ENCODE data around the gene TOP2A.
A peak's percentile ranks its signal among the peaks of the same experiment; 100 is the strongest.

The TOP2A gene

GRCh38 chr17:40427002-40427491, 9.4 kb upstream of the TOP2A start:
- H3K4me3 ChIP-seq (replicated peaks; ENCODE audit: low read depth, low read length), result no peak overlapping the region
- no peak for TF ChIP-seq CTCF (IDR thresholded peaks at IDR 0.05; ENCODE audit: low read length, missing control alignments)
- no peak for DNase-seq (ENCODE audit: low read depth)

GRCh38 chr17:40425741-40426140, 8.0 kb upstream of the TOP2A start:
- no peak overlapping the region for H3K4me3 ChIP-seq (replicated peaks; ENCODE audit: low read depth, low read length)
- TF ChIP-seq CTCF (IDR thresholded peaks at IDR 0.05; ENCODE audit: low read length, missing control alignments), result no peak
- no peak for DNase-seq (ENCODE audit: low read depth)

- peak; percentile 9 for TF ChIP-seq CTCF (IDR thresholded peaks at IDR 0.05; ENCODE audit: low read length, missing control alignments)
- H3K4me3 ChIP-seq (replicated peaks; ENCODE audit: low read depth, low read length), result no peak overlapping the region
- no peak for DNase-seq (ENCODE audit: low read depth)
These were observed 5.4 kb upstream of the TOP2A start for GRCh38 chr17:40422990-40423633.

GRCh38 chr17:40419559-40420331, 2.0 kb upstream of the TOP2A start:
- no peak for TF ChIP-seq CTCF (IDR thresholded peaks at IDR 0.05; ENCODE audit: low read length, missing control alignments)
- DNase-seq (ENCODE audit: low read depth), result no peak
- H3K4me3 ChIP-seq (replicated peaks; ENCODE audit: low read depth, low read length), result no peak overlapping the region

- H3K4me3 ChIP-seq (replicated peaks; ENCODE audit: low read depth, low read length), result peak overlapping the region; percentile 88
- DNase-seq (ENCODE audit: low read depth), result no peak
- TF ChIP-seq CTCF (IDR thresholded peaks at IDR 0.05; ENCODE audit: low read length, missing control alignments), result no peak
These were observed 671 bp upstream of the TOP2A start for GRCh38 chr17:40418428-40418706.

- no peak for TF ChIP-seq CTCF (IDR thresholded peaks at IDR 0.05; ENCODE audit: low read length, missing control alignments)
- peak overlapping the region; percentile 88 for H3K4me3 ChIP-seq (replicated peaks; ENCODE audit: low read depth, low read length)
- no peak for DNase-seq (ENCODE audit: low read depth)
These were observed 463 bp downstream of the TOP2A start for GRCh38 chr17:40417258-40417608.

- DNase-seq (ENCODE audit: low read depth), result no peak
- H3K4me3 ChIP-seq (replicated peaks; ENCODE audit: low read depth, low read length), result peak overlapping the region; percentile 88
- no peak for TF ChIP-seq CTCF (IDR thresholded peaks at IDR 0.05; ENCODE audit: low read length, missing control alignments)
These were observed 1.0 kb downstream of the TOP2A start for GRCh38 chr17:40416671-40417070.
